LHCN-M2 (cell line): ENCODE data around the gene FOXP1. TPM values are rescaled to one million over a fixed set of nuclear protein-coding genes. Genes with fewer than 3 reads are reported as not detected.

Source experiments
- DNase-seq: peaks from one replicate; pipeline ENCODE4 v3.0.0-alpha.2; 2012; ENCODE audit warnings: low read depth
- total RNA-seq: library from RNA; depleted of rRNA; stranded (reverse); fragments of >200 nt; gene quantifications from 2 replicates; pipeline ENCODE4 v1.2.3, GENCODE V29; 2014

The FOXP1 gene
- total RNA-seq, 1 experiment from 2014 or later: 18.2 TPM

DNA sequence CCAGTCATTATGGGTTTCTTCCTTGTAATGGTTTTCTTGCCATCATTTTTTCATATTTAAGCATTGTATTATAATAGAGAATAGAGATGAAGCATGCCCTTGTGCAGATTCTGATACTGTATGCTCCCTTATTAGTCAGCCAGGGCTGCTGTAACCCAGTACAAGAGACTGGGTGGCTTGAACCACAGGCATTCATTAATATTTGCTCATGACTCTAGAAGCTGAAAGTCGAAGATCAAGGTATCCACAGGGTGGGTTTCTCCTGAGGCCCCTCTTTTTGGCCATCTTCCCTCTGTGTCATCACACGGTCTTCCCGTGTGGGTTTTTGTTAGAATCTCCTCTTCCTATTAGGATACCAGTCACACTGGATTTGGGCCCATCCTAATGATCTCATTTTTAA, 74.5 kb downstream of the FOXP1 start:
- no peak for DNase-seq

DNA sequence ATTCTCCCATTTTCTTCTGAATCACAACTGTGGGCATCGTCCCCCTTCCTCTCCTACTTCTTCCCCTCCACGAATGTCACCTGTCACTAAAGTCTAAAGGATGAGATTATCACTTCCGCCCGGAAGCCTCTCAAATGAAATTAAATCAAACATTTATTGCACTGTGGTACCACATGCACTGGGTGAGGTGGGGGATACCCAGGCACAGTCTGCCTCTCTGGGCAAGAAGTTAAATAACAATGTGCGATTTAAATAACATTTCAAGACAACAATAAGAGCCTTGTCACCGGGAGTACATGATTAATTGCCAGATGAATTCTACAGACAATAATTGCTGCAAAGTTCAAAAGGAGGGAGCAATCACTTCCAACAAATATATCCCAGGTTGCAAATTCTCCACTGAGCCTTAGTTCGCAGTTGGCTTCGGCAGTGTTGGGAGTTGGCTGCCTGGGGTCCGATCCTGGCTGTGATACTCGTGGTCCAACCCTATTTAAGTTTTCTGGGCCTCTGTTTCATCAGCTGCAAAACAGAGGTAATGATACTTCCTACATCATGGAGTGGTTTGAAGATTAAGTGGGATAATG, 77.7 kb downstream of the FOXP1 start:
- DNase-seq: no peak

DNA sequence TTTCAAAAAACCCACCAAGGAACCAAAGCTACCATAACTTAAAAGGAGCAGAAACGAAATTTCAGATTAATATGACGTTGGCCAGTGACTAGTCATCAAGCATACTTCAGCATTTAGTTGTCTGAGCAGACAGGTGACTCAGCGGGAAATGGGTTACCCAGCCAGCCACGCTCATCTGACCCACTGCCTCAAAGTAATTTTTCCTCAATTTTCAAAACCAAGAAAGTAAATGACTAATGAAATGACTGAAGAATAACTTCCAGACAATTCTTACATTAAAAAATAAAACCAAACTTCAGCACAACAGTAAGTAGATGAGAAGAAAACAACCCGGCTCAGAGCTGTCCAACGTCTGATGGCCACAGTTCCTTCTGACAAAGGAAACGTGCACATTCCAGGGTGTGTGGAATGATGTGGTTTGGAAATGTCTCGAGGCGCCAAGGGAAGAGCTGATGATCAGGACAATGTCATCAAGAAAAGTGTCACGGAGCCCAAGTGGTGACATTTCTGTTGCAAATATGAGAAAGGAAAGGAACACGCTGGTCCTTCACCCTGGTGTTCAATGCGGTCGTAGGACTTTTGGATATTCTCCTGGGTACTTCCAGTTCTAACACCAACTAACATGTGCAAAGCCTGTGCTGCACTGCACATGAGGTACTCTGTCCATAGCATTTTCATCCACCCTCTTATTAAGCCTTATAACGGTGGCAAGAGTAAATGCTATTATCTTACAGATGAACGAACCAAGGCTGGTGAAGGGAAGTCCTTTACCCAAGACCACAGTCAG, 79.1 kb downstream of the FOXP1 start:
- peak; percentile 91 for DNase-seq

DNA sequence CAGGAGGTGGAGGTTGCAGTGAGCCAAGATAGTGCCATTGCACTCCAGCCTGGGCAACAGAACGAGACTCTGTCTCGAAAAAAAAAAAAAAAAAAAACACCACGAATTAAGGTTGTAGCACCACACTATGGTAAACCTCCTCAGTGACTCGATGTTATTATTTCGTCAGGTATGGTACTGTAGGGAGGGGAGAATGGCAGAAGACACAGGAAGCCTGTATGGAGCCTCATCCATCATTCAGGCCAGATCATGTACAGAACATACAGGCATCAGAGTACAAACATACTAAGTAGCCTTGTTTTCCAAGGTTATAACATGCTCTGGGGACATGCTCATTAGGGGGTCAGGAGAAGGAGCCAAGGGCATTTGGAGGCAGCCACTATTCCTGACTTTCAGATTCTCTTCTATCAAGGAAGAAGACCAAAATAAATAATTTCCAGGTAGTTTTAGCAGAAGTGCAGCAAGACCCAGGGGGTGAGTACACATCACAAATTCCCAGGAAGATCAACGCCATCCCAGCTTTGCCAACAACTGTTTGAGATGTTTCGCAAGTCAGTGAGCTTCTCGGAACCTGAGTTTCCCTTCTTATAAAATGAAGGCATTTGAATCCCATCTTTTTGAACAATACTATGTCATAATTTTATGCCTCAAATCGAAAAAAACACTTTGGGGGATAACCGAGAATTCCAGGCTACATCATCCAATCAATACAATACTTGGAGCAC, 79.8 kb downstream of the FOXP1 start:
- peak; percentile 87 for DNase-seq

DNA sequence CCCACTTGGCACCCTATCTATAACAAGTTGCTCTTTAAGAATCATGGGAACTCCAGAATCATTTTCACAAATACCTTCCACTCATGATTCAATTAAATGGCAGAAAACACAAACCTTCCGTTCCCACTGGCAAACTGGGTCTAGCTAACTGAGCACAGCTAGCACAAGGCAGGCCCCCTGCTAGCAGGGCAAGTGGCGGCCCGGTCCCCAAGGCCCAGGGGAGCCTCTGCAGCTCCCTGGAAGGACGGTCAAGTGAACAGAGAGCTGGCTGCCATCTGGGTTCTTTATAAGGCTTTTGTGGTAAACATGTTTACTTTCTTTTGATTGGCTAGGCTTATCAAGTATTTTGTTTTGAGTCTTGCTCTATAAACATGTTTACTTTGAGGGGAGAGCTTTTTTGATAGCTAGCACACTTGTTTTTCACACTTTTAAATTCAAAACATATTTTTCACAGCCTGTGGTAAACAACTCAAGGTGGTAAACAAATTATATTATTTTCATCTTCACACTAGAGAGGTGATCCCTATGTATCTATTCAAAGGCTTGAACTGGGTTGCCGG, 81.4 kb downstream of the FOXP1 start:
- no peak for DNase-seq

DNA sequence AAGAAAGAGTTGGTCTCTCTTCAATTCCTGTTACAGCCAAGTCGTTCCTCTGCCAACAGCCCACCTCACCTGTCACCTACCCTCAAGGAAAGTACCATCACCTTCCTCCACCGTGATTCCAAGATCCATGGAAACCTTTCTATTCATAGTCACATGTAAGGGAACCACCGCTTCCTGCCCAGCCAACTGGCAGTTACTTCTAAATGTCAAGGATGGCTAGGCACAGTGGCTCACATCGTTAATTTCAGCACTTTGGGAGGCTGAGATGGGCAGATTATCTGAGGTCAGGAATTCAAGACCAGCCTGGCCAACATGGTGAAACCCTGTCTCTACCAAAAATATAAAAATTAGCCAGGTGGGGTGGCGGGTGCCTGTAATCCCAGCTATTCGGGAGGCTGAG, 82.8 kb downstream of the FOXP1 start:
- DNase-seq: no peak

DNA sequence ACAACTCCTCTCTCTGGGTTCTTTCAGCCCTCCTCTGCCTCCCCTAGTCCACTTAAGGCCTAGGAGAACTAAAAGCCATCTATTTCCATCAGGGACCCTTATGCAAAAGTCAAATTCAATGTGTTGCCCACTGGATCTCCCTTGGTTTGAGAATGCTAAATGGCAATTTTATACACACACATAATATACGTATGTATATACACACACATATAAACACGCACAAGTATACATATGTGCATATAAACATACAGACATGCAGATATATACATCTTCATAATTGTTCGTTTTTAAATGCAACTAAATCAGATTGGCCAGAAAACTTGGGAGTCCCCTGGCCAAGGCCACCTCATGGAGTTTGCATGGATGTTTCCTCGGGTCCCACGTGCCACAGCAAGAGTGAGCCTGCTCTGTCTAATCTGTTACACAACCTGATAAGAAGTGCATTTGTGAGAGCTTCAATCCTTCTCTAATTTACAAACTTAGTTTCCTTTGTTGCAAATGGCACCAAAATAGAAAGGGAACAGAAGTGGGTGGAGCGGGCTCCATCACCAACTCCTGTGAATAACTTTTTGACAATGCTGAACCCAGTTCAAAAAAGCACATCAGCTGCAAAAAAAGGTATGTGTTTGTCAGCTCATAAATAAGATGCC, 84.2 kb downstream of the FOXP1 start:
- DNase-seq: no peak

DNA sequence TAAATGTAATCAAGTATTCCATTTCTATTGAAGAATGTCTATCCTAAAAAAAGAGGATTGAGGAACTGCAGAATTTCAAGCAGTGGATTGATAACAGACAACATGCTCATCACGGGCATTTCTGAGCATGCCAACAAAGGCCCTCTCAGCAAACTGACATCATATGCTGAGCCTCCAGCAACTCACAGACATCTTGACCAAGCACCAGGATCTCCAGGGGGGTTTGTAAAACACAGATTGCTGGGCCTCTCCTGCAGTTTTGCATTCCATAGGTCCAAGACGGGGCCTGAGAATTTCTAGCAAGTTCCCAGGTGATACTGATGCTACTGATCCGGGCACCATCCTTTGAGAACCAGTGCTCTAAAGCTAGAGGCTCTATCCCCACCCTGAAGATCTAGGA, 85.0 kb downstream of the FOXP1 start:
- DNase-seq: no peak

DNA sequence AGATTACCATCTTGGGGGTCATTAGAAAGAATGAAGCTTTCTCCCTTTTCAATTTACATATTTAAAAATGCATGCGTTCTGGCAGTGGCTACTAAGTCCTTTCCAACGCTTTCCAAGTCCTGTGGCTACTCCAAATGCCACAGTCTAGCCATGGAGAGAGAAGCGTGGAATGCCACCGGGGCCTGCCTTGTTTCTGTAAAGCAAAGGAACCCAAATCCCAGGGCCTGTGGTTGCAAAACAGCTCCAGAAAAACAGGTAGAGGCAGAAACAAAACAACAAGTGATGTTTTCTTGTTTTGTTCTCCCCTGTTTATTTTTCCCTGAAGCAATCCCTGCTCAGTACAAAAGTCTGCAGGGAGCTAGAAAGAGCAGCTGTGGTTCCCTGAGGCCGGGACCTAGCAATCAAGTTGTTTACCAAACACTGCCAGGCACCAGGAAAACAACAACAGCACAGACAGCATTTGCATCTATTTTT, 85.5 kb downstream of the FOXP1 start:
- DNase-seq: peak; percentile 42

DNA sequence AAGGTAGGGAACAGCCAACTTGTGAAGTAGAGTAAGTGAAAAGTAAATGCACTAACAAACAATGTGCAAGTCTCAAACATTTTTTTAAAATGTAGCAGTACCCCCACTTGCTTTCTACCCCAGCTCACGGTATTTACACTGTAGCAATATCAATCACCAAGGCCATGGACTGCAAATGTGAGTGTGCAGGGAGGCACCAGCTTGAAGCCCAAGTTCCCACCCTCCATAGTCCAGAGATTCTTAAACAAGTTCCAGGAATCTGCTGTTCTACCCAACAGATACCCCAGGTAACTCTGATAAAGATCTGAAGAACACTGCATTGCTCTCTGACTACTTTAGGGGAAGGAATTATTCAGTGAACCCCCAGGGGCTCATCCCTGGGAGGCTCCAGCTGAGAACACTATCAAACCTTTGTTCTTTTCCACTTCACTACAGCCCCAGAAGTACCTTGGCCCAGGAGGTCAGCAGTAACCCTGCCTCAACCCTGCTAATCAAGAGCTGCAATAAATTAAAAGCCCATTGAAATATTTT, 86.1 kb downstream of the FOXP1 start:
- no peak for DNase-seq

DNA sequence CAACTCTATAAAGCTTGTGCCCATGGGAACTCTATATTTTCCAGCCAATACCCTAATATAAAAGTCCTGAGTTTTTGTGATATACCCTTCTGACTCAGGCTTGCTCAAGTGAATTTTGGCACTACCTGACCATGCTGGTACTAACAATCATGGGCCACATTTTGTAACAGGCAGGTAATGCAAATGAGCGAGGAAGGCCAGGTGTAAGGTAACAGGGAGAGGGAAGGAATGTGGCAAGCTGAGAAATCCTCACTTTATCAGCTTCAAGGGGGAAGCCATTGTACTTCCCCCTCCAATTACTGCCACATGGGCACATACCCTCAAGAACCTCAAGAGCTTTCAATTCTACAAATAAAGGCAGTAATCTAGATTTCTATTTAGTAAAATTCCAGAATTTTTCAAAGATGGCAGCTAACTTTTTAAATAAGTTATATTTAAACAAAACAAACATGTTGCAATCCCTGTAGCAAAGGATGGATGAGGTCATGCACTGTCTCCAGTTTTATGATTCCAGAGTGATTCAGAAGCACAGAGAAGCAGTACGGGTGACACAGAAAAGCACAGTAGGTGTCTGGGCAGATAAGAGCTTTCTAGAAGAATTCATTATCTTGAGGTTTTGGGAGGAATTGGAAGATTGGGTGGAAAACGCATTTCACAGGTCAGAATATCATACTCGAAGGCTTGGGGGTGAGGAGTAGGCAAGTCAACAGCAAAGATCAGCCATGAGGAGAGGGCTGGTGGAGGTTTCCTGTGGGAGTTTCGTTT, 87.6 kb downstream of the FOXP1 start:
- peak; percentile 85 for DNase-seq

DNA sequence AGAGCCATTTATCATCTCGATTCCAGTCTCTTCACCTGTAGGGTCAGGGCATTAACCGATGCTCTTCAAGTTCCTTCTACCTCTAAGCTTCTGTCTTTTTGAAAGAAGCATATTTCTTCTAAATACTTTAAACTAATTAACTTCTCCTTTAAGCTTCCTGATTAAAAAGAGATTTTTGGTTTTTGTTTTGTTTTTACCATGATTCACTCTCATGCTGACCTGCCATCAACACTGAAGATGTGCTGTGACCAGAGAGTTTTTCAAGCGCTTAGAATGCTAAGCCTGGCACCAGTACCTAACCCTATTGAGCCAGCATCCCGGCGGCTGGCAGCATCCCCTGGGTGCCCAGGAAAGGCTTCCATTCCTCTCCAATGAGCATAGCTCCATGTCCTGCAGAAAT, 89.3 kb downstream of the FOXP1 start:
- DNase-seq: no peak

DNA sequence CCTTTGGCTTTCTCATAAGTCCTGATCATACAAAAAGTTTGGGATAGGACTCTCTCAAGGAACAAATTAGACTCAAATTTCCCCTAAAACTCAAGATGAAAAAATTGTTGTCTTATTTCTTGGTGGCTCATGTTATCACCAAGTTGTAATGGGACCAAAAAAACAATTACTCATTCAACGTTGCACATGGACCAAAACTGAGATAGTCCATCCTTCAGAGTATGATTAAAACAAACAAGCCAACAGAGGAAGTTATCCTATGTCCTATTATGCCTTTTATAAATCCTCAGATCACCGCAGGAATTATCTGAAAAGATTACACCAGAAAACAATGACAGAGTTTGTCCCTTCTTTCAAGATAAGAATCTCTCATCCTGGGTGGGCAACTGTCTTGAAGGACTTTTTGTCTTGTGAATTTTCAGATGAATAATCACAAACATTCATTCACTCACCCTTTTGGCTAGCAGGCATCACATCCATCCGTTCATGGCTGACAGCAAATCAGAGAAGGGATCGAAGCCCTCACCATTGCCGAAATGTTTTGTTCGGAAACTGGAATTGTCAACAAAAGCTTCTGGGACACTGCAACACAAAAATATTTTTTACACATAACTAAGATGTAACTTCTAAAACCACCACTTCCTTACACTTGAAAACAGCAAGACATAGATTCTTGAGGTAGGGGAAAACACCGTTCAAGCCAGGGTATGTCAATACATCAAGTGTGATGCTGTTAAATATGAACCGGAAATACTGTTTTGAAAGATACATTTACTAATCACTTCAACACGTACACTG, 90.4 kb downstream of the FOXP1 start:
- no peak for DNase-seq

DNA sequence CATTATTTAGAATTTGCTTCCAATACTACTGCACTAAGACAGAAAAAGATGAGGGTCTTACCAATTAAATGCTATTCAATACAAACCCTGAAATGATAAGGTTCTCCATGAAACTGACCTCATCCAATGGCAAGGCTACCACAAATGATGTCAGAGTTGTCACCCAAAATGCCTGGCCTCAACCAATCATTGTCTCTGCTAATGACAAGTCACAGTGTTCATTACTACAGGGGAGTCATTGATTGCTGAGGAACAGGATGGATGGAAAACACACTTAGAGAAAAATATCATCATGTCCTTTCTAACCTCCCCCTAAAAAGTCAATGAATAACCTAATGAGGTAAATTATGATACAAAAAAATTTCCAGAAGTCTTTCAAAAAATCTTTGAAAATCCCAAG, 91.0 kb downstream of the FOXP1 start:
- DNase-seq: no peak

DNA sequence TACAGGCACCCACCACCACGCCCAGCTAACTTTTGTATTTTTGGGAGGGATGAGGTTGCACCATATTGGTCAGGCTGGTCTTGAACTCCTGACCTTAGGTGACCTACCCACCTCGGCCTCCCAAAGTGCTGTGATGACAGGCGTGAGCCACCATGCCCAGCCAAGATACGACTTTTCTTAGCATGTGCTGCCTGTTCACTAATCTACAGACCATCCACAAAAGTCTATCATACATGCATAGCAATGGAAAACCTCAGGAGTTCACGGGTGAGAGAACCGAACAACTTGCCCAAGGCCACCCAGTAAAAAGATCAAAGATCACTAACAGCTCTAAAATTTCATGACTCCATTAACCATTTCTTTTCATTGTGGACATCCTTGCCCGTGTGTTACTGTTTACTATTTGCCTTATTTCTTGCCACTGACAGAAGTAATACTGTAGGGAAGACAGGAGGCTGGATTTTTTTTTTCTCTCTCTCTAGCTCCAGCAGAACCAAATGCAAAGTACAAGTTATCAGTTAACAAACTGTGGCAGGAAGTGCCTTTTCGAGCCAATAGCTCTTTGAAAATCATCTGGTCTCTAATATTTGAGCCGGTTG, 92.3 kb downstream of the FOXP1 start:
- no peak for DNase-seq

DNA sequence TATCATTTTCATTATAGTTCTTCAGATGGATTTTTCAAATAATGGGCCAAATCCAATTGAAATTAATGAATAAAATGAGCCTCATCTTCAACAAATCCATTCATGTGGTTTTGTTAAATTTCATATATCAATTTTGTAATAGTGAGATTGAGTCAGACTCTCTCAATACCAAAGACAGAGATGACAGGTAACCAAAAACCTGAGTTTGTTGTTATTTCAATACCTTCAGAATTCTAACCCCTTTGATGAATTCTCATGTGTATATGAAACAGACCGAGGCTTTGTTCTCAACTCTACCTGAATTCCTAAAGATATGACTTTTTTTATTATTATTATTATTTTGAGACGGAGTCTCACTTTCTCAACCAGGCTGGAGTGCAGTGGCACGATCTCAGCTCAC, 92.8 kb downstream of the FOXP1 start:
- DNase-seq: no peak

DNA sequence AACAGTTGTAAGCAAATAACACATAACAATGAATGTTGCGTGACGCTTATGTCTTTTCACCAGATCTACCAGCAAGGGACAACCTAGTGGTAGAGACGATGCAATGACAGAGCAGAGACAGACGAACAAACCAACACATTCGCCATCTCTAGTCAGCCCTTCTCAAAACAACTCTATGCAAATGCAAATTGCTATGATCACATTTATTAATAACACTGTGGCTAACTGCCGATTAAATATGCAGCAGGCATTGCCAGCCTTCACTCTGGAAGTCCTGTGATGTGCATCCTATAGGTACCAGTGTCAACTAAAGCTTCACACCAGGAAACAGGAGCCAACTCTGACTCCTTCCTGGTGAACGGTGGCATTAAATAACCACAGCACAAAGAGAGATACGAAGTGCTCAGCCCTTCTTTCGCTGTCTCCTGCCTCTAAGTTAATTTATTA, 94.2 kb downstream of the FOXP1 start:
- DNase-seq: no peak

DNA sequence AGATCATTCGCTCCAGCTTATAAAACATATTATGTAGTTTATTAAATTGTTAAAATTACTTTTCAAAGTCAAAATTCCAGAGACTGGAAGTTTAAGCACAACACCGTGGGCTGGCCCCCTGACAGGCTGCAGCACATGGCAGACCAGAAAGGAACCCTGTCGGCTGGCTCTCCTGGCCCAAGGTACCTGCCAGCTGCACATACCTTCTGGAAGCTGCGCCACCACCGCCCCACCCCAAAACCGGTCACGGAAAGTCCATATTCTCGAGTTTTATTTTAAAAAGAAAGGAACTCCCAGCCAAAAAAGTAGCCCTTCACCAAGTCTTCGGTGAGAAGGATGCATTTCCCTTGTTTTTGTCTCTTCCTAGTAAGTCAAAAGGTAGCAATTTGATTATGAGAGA, 94.6 kb downstream of the FOXP1 start:
- no peak for DNase-seq

DNA sequence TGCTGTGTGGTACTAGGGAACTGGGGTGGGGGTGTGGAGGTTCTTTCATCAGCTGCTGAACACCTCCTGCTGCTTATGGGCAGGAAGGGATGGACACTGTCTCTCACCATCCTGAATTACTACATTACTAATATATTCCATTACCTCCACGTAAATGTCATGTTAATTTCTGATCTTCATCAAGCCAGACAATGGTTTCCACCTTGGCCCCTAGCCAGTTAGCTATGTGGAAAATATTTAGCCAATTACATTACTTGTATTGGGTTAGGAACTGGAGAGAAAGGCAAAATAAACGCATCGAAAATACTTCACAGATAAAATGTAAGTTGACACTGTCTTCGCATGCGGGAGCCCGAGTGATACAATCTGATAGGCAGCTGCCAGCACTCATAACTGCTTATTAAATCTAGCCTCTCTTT, 95.1 kb downstream of the FOXP1 start:
- DNase-seq: no peak
